Adrenal gland (tissue), 12 donors: ENCODE measurements around the gene B4GALT1. TPM values are rescaled to one million over a fixed set of nuclear protein-coding genes. Genes with fewer than 3 reads are reported as not detected.

Source experiments
- DNase-seq, 7 donors: peaks; one replicate each; pipeline ENCODE4 v3.0.0-alpha.2; 2019 to 2020
- H3K27ac ChIP-seq, 5 donors: fragments of 200-600 bp; sonication (generic) in 4 of 5; 1 replicate in 3 of 5; 2 replicates in 2 of 5; pipeline versions ENCODE4 v1.5.1 to v1.8.0; 2016 to 2020; ENCODE audit warnings: mild to moderate bottlenecking in 1 of 5
- H3K27me3 ChIP-seq: fragments of 200-600 bp; 2 replicates; pipeline ENCODE4 v1.8.0; 2021
- H3K36me3 ChIP-seq, 2 donors: fragments of 200-600 bp; replicated peaks in 1 of 2; 1 replicate in 1 of 2; 2 replicates in 1 of 2; pipeline versions ENCODE4 v1.5.1 to v1.8.0; 2018 to 2022
- H3K4me1 ChIP-seq, 2 donors: fragments of 200-600 bp; replicated peaks in 1 of 2; 1 replicate in 1 of 2; 2 replicates in 1 of 2; pipeline versions ENCODE4 v1.5.1 to v1.8.0; 2018 to 2021
- H3K4me3 ChIP-seq, 4 donors: fragments of 200-600 bp; sonication (generic) in 3 of 4; one replicate each; pipeline ENCODE4 v1.5.1; 2016 to 2018
- H3K9me3 ChIP-seq, 3 donors: fragments of 200-600 bp; sonication (generic) in 1 of 3; replicated peaks in 1 of 3; 1 replicate in 2 of 3; 2 replicates in 1 of 3; pipeline versions ENCODE4 v1.5.1 to v1.8.0; 2016 to 2021
- CTCF ChIP-seq, 6 experiments: fragments of 450-650 bp in 4 of 6; fragments of 200-600 bp in 2 of 6; sonication (generic) in 1 of 6; IDR thresholded peaks; 1 replicate in 5 of 6; 2 replicates in 1 of 6; pipeline versions ENCODE4 v1.5.1 to v1.8.0; 2016 to 2021; ENCODE audit warnings: antibody characterized with exemption in 6 of 6, mild to moderate bottlenecking in 2 of 6, moderate library complexity in 1 of 6
- POLR2A ChIP-seq, 2 donors: fragments of 450-650 bp; IDR thresholded peaks; one replicate each; pipeline ENCODE4 v1.6.1; 2017; ENCODE audit warnings: antibody characterized with exemption in 2 of 2, mild to moderate bottlenecking in 2 of 2, moderate library complexity in 1 of 2
- WGBS, 4 donors: extraction: QIAGEN DNeasy Blood & Tissue Kit in 2 of 4; methylation state at CpG; one replicate each; pipeline versions ENCODE4 v1.1.5 to v1.1.7; 2013 to 2017; 5-methylcytosine and 5-hydroxymethylcytosine counted together
- intact Hi-C, 2 donors: fragments of 100-400 bp; cut with DNase I; formaldehyde crosslinking; loops; one replicate each; pipeline versions ENCODE4 v1.14.1 to v1.15.0; 2022 to 2023
- polyA plus RNA-seq, 3 donors: library from polyadenylated mRNA; stranded (reverse); fragments of 200-250 nt in 2 of 3; fragments of 350-450 nt in 1 of 3; fragmentation: Illumina TruSeq in 1 of 3; extraction: RNeasy Lipid Tissue Mini Kit (QIAGEN cat#74804) in 1 of 3; gene quantifications; one replicate each; pipeline ENCODE4 v1.2.3, GENCODE V29; 2013 to 2014
- total RNA-seq, 9 donors: library from RNA; depleted of rRNA in 4 of 9; stranded (reverse); fragments of >200 nt in 4 of 9; fragments of 120-200 nt in 1 of 9; fragmentation: NEBNext Ultra II Directional in 1 of 9; extraction: Animal tissue kit (Norgen Biotek cat#: 25700) in 1 of 9; gene quantifications; one replicate each; pipeline versions ENCODE4 v1.1.0 to v1.2.4, GENCODE V29; 2013 to 2023
- donor health status: healthy with polysubstance abuse.
- donor health status: Bipolar disorder and iron deficiency.
- donor health status: DM: yes; HTN: yes; CAD: no.
- donor health status: DM: no; HTN: no; CAD: no.
- donor health status: DM: no; HTN: no; CAD: no.
- donor health status: DM: yes; HTN: yes; CAD: no.

Gene B4GALT1
- total and polyA plus RNA-seq, 12 donors = 18.7 to 117 (median 62.7) TPM

- intact Hi-C loops = no loop called here
- DNase-seq = peak in 2 of 7 donors; percentile 17 to 35
- no peak overlapping the region for H3K27ac ChIP-seq
- WGBS, 4 donors = 84 to 96% (median 90%) methylated on average over 5 of the region's 5 CpGs
- no peaks in the 10 kb centered on the region for H3K27me3 ChIP-seq
- H3K9me3 ChIP-seq = no peaks in the 10 kb centered on the region
- peaks cover 0 to 30% of the 10 kb centered on the region in 2 donors for H3K36me3 ChIP-seq
- TF ChIP-seq POLR2A (IDR thresholded peaks at IDR 0.05) (no peak), CTCF (IDR thresholded peaks at IDR 0.05) (no peak)
- no peak overlapping the region for H3K4me3 ChIP-seq
- peaks cover 14 to 16% of the 10 kb centered on the region in 2 donors for H3K4me1 ChIP-seq
Measured at GRCh38 chr9:33110686-33111085, 56.5 kb downstream of the B4GALT1 start.

- intact Hi-C loops = loop anchor here in 1 of 2 donors (10.0 kb wide), 1 partner anchor 65 kb away; no protein-coding TSS in a partner anchor
- 77 to 100% (median 89%) methylated on average over 1 of the region's 1 CpG for WGBS, 4 donors
Measured at GRCh38 chr9:33109850-33110595, 57.1 kb downstream of the B4GALT1 start.

GRCh38 chr9:33109097-33109496, 58.0 kb downstream of the B4GALT1 start:
- no peak for TF ChIP-seq POLR2A (IDR thresholded peaks at IDR 0.05)
- no peak for TF ChIP-seq CTCF (IDR thresholded peaks at IDR 0.05)
- 72 to 78% (median 74%) methylated on average over 3 of the region's 3 CpGs for WGBS, 4 donors
- Histone ChIP-seq H3K27me3 (no peaks in the 10 kb centered on the region), H3K4me3 (no peak overlapping the region), H3K27ac (no peak overlapping the region), H3K9me3 (no peaks in the 10 kb centered on the region), H3K36me3 (peaks cover 0 to 22% of the 10 kb centered on the region in 2 donors), H3K4me1 (peaks cover 14 to 16% of the 10 kb centered on the region in 2 donors)
- intact Hi-C loops = loop anchor here in 1 of 2 donors (10.0 kb wide), 1 partner anchor 66 kb away; no protein-coding TSS in a partner anchor
- DNase-seq = peak in 2 of 7 donors; percentile 17 to 45

More at GRCh38 chr9:33109850-33110595, 57.1 kb downstream of the B4GALT1 start:
- Histone ChIP-seq H3K4me1 (peaks cover 14 to 16% of the 10 kb centered on the region in 2 donors), H3K27me3 (no peaks in the 10 kb centered on the region), H3K4me3 (no peak overlapping the region), H3K27ac (peak overlapping the region in 1 of 5 donors; percentile 4), H3K9me3 (no peaks in the 10 kb centered on the region), H3K36me3 (peaks cover 0 to 27% of the 10 kb centered on the region in 2 donors)
- no peak for TF ChIP-seq CTCF (IDR thresholded peaks at IDR 0.05)
- TF ChIP-seq POLR2A (IDR thresholded peaks at IDR 0.05) = no peak
- DNase-seq = peak in 2 of 7 donors; percentile 16 to 41

GRCh38 chr9:33108472-33108871, 58.7 kb downstream of the B4GALT1 start:
- no peaks in the 10 kb centered on the region for H3K27me3 ChIP-seq
- H3K36me3 ChIP-seq = peaks cover 0 to 16% of the 10 kb centered on the region in 2 donors
- H3K4me1 ChIP-seq = peaks cover 14 to 16% of the 10 kb centered on the region in 2 donors
- WGBS, 4 donors = 93 to 97% (median 94%) methylated on average over 3 of the region's 3 CpGs
- intact Hi-C loops = loop anchor here in 1 of 2 donors (10.0 kb wide), 1 partner anchor 66 kb away; no protein-coding TSS in a partner anchor
- no peak overlapping the region for H3K4me3 ChIP-seq
- TF ChIP-seq CTCF (IDR thresholded peaks at IDR 0.05) (no peak), POLR2A (IDR thresholded peaks at IDR 0.05) (no peak)
- no peaks in the 10 kb centered on the region for H3K9me3 ChIP-seq
- peak in 2 of 7 donors; percentile 11 to 49 for DNase-seq
- H3K27ac ChIP-seq = no peak overlapping the region
